ENCODE measurements around the gene LCNL1. TPM values are rescaled to one million over a fixed set of nuclear protein-coding genes. Genes with fewer than 3 reads are reported as not detected.

Gene LCNL1
- total and polyA plus RNA-seq, 4 experiments from 2014 or later = 0.14 to 0.17 TPM; not detected in 2

DNA sequence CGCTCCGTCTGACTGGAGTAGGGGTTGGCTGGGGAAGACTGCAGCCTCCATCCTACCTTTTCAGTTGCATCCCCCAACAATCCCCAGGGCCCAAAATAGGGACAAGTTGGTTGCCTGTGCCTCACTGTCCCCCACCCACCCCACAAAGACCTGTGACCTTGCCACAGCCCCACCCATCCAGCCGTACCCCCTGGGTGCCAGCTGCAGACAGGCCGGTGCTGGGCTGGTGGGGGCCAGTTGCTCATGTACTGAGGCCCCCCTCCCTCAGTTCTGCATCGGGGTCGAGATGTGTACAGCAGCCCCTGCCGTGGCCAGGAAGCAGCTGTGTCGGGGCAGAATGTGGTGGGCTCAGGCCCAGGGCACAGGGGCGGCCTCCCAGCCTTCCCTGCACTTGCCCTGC lies 374 bp downstream of the LCNL1 start:
- Histone ChIP-seq H3K36me3 (ENCODE audit: insufficient read depth, low read length) (no peaks in the 10 kb centered on the region), H3K4me1 (ENCODE audit: insufficient read depth, low read length) (no peaks in the 10 kb centered on the region), H3K4me3 (ENCODE audit: low read length in 2 of 2) (no peak overlapping the region), H3K27me3 (ENCODE audit: insufficient read depth, low read length) (peaks cover 5% of the 10 kb centered on the region), H3K27ac (ENCODE audit: low read depth, low read length) (no peak overlapping the region), H3K9me3 (ENCODE audit: control insufficient read depth in 1 of 2, low read length in 2 of 2) (no peaks in the 10 kb centered on the region)
- ChIA-PET POLR2A (ENCODE audit: partially characterized antibody) (interaction anchor here (6.3 kb wide), 1 partner anchor 11 kb away, joined by 57 read pairs; the partner anchor contains the start of genes CLIC3 and PAXX), CTCF (ENCODE audit: partially characterized antibody) (no interaction called here)
- no peak for DNase-seq
- Mint-ChIP-seq H3K36me3 (no peaks in the 10 kb centered on the region), H3K4me1 (peaks cover 3 to 8% (median 5%) of the 10 kb centered on the region in 4 donors), H3K4me3 (peak overlapping the region in 1 of 8 donors; percentile 20), H3K27me3 (peaks cover 6 to 13% of the 10 kb centered on the region in 2 donors), H3K27ac (no peak overlapping the region), H3K9me3 (no peaks in the 10 kb centered on the region)
- intact Hi-C loops (cut with micrococcal nuclease) = no loop called here

DNA sequence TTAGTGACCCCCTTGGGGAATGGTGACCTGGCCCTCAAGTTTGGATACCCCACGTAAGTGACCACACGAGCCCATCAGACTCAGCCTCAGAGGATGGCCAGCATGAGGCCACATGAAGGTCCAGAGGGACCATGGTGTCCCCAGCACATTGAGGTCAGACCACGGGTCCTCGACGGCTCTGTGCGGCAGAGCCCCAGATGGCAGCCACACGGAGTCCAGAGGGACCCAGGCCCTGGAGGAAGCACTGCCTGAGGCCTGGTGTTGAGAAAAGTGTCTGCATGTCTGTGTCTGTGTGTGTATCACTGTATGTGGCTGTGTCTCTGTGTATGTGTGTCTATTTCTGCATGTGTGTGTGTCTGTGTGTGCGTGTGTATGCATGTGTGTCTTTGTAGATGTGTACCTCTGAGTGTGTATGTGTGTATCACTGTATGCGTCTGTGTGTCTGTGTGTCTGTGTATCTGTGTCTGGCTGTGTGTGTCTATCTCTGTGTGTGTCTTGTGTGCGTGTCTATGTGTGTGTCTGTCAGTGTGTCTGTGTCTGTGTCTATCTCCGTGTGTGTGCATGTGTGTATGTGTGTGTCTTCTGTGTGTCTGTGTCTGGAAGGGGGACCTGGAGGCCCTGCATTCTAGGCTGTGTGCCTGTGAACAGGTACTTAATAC lies 992 bp downstream of the LCNL1 start:
- intact Hi-C loops (cut with micrococcal nuclease) = no loop called here
- Histone ChIP-seq H3K27me3 (ENCODE audit: insufficient read depth, low read length) (peaks cover 5% of the 10 kb centered on the region), H3K27ac (ENCODE audit: low read depth, low read length) (no peak overlapping the region), H3K4me1 (ENCODE audit: insufficient read depth, low read length) (no peaks in the 10 kb centered on the region), H3K9me3 (ENCODE audit: control insufficient read depth in 1 of 2, low read length in 2 of 2) (no peaks in the 10 kb centered on the region), H3K36me3 (ENCODE audit: insufficient read depth, low read length) (no peaks in the 10 kb centered on the region), H3K4me3 (ENCODE audit: low read length in 2 of 2) (no peak overlapping the region)
- no peak for DNase-seq
- Mint-ChIP-seq H3K4me3 (peak overlapping the region in 4 of 8 donors; percentile 8 to 47 (median 27)), H3K27me3 (peaks cover 6 to 13% of the 10 kb centered on the region in 2 donors), H3K9me3 (no peaks in the 10 kb centered on the region), H3K27ac (peak overlapping the region in 1 of 7 donors; percentile 14), H3K4me1 (peaks cover 3 to 8% (median 5%) of the 10 kb centered on the region in 4 donors), H3K36me3 (no peaks in the 10 kb centered on the region)
- CTCF ChIA-PET (ENCODE audit: partially characterized antibody) = no interaction called here
- POLR2A ChIA-PET (ENCODE audit: partially characterized antibody) = interaction anchor here (6.3 kb wide), 1 partner anchor 10 kb away, joined by 57 read pairs; the partner anchor contains the start of genes CLIC3 and PAXX

DNA sequence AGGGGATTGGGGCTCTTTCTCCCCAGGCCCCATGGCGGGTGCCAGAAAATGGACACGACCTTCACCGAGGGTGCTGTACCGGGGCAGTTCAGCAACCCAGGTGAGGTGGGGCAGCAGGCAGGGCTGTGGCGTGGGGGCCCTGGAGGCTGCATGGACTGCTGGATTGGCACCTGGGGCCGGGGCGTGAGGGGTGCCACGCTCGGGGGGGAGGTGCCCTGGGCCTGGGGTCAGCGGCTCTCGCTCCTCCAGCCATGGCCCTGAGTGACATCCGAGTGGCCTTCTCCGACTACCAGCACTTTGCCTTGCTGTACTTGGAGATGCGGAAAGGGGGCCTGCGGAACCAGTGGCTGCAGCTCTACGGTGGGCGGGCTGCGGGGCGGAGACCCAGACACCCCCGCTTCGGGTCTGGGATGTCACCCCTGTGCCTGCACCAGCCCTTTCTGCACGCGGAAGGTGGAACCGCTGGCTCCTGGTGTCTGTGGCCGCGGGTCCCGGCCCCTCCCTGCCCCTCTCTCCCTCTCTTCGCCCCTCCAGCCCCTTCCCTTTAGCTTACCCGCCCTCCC lies 1.8 kb downstream of the LCNL1 start:
- intact Hi-C loops (cut with micrococcal nuclease) = no loop called here
- H3K36me3 ChIP-seq (ENCODE audit: insufficient read depth, low read length) = no peaks in the 10 kb centered on the region
- Mint-ChIP-seq H3K4me1 (peaks cover 3 to 8% (median 5%) of the 10 kb centered on the region in 4 donors), H3K27ac (no peak overlapping the region), H3K9me3 (no peaks in the 10 kb centered on the region), H3K4me3 (no peak overlapping the region), H3K36me3 (no peaks in the 10 kb centered on the region), H3K27me3 (peaks cover 6 to 13% of the 10 kb centered on the region in 2 donors)
- no peaks in the 10 kb centered on the region for H3K9me3 ChIP-seq (ENCODE audit: control insufficient read depth in 1 of 2, low read length in 2 of 2)
- H3K27ac ChIP-seq (ENCODE audit: low read depth, low read length) = no peak overlapping the region
- ChIA-PET CTCF (ENCODE audit: partially characterized antibody) (interaction anchor here (0.8 to 1.0 kb wide), 2 partner anchors 12 to 16 kb away, joined by 3 to 4 read pairs; partner anchors contain the start of gene CLIC3), POLR2A (ENCODE audit: partially characterized antibody) (interaction anchor here (0.6 to 1.4 kb wide), 5 partner anchors 9 to 35 kb away, joined by 3 to 6 read pairs (median 3); partner anchors contain the start of gene CLIC3)
- DNase-seq = no peak
- H3K4me1 ChIP-seq (ENCODE audit: insufficient read depth, low read length) = no peaks in the 10 kb centered on the region
- H3K4me3 ChIP-seq (ENCODE audit: low read length in 2 of 2) = no peak overlapping the region
- peaks cover 5% of the 10 kb centered on the region for H3K27me3 ChIP-seq (ENCODE audit: insufficient read depth, low read length)

DNA sequence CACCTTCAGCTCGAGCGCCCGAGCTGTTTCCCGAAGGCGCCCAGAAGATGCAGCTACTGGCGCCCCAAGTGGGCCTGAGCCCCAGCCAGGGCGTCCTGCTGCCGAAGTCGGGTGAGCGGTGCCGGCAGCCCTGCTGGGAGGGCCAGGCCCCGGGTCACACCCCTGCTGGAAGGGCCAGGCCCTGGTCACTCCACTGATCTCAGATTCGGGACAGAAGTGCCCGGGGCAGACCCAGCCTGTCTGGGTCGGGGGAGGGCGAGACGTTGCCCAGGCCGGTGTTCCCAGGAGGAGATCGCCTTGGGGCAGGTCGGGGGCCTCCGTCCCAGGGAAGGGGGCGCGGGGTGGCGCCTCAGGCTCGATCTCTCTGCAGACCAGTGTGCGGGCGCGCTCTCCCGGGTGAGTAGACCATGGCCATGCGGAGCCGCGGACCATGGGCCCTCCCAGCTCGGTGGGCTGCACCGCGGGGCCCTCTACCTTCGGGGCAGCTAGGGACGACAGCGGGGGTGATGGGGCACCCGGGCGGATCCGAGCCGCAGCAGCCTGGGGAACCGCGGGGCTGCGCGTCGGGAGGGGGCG lies 2.3 kb downstream of the LCNL1 start:
- no peak overlapping the region for H3K4me3 ChIP-seq (ENCODE audit: low read length in 2 of 2)
- Mint-ChIP-seq H3K4me3 (no peak overlapping the region), H3K4me1 (peaks cover 3 to 8% (median 5%) of the 10 kb centered on the region in 4 donors), H3K27ac (no peak overlapping the region), H3K36me3 (no peaks in the 10 kb centered on the region), H3K9me3 (no peaks in the 10 kb centered on the region), H3K27me3 (peaks cover 6 to 14% of the 10 kb centered on the region in 2 donors)
- no peaks in the 10 kb centered on the region for H3K9me3 ChIP-seq (ENCODE audit: control insufficient read depth in 1 of 2, low read length in 2 of 2)
- ChIA-PET CTCF (ENCODE audit: partially characterized antibody) (interaction anchor here (0.8 to 1.0 kb wide), 2 partner anchors 11 to 16 kb away, joined by 3 to 4 read pairs; partner anchors contain the start of gene CLIC3), POLR2A (ENCODE audit: partially characterized antibody) (interaction anchor here (0.6 to 1.4 kb wide), 5 partner anchors 10 to 35 kb away, joined by 3 to 6 read pairs (median 3); partner anchors contain the start of gene CLIC3)
- H3K27ac ChIP-seq (ENCODE audit: low read depth, low read length) = no peak overlapping the region
- H3K27me3 ChIP-seq (ENCODE audit: insufficient read depth, low read length) = peaks cover 5% of the 10 kb centered on the region
- H3K4me1 ChIP-seq (ENCODE audit: insufficient read depth, low read length) = no peaks in the 10 kb centered on the region
- intact Hi-C loops (cut with micrococcal nuclease) = no loop called here
- no peaks in the 10 kb centered on the region for H3K36me3 ChIP-seq (ENCODE audit: insufficient read depth, low read length)
- DNase-seq = no peak

DNA sequence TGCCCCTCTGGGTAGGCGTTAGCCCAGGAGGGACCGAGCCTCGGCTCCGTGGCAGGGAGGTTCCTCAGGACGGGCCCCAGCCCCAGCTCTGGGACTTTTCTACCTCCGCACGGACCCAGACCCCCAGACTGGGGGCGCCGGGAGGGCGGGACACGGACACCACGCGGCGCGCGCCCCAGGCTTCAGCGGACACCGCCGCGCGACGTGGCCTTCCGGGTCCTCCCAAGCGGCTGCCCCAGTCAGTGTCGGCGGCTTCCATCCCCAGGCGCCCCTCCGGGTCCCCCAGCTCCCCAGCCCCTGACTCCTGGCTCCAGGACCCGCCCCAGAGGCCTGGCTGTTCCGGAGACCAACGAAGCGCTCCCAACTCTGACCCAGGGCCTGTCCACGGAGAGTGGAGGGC lies 3.1 kb downstream of the LCNL1 start:
- Histone ChIP-seq H3K4me3 (ENCODE audit: low read length in 2 of 2) (no peak overlapping the region), H3K4me1 (ENCODE audit: insufficient read depth, low read length) (peaks cover 2% of the 10 kb centered on the region), H3K36me3 (ENCODE audit: insufficient read depth, low read length) (no peaks in the 10 kb centered on the region), H3K9me3 (ENCODE audit: control insufficient read depth in 1 of 2, low read length in 2 of 2) (no peaks in the 10 kb centered on the region), H3K27ac (ENCODE audit: low read depth, low read length) (no peak overlapping the region), H3K27me3 (ENCODE audit: insufficient read depth, low read length) (peaks cover 5% of the 10 kb centered on the region)
- intact Hi-C loops (cut with micrococcal nuclease) = no loop called here
- no peak for DNase-seq
- POLR2A ChIA-PET (ENCODE audit: partially characterized antibody) = interaction anchor here (1.4 kb wide), 2 partner anchors 10 to 36 kb away, joined by 3 to 6 read pairs; partner anchors contain the start of gene CLIC3
- peaks cover 6 to 14% of the 10 kb centered on the region in 2 donors for H3K27me3 Mint-ChIP-seq
- no peaks in the 10 kb centered on the region for H3K9me3 Mint-ChIP-seq
- no peak overlapping the region for H3K27ac Mint-ChIP-seq
- H3K4me1 Mint-ChIP-seq = peaks cover 3 to 12% (median 7%) of the 10 kb centered on the region in 4 donors
- H3K4me3 Mint-ChIP-seq = no peak overlapping the region
- CTCF ChIA-PET (ENCODE audit: partially characterized antibody) = interaction anchor here (1.0 kb wide), 1 partner anchor 11 kb away, joined by 3 read pairs; no protein-coding TSS in a partner anchor
- H3K36me3 Mint-ChIP-seq = no peaks in the 10 kb centered on the region

DNA sequence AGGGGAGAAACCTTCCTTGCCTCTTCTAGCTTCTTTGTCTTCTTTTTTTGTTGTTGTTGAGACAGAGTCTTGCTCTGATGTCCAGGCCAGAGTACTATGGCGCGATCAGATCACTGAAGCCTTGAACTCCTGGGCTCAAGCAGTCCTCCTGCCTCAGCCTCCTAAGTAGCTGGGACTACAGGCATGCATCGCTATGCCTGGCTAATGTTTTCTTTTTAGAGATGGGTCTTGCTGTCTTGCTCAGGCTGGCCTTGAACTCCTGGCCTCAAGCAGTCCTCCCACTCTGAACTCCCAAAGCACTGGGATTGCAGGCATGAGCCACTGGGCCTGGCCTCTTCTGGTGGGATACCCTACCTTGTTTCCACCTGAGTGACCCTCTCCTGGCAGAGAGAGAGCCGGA lies 6.1 kb downstream of the LCNL1 start:
- Mint-ChIP-seq H3K4me3 (no peak overlapping the region), H3K9me3 (no peaks in the 10 kb centered on the region), H3K4me1 (peaks cover 5 to 32% (median 15%) of the 10 kb centered on the region in 4 donors), H3K36me3 (peaks cover 0 to 7% of the 10 kb centered on the region in 2 donors), H3K27me3 (peaks cover 3 to 12% of the 10 kb centered on the region in 2 donors), H3K27ac (peak overlapping the region in 1 of 7 donors; percentile 17)
- CTCF ChIA-PET (ENCODE audit: partially characterized antibody) = interaction anchor here (1.3 kb wide), 1 partner anchor 42 kb away, joined by 5 read pairs; the partner anchor contains the start of gene FUT7
- intact Hi-C loops (cut with micrococcal nuclease) = no loop called here
- no peak for DNase-seq
- POLR2A ChIA-PET (ENCODE audit: partially characterized antibody) = interaction anchor here (1.8 to 5.4 kb wide), 2 partner anchors 14 to 39 kb away, joined by 5 to 52 read pairs; partner anchors contain the start of genes ABCA2 and FUT7
- Histone ChIP-seq H3K9me3 (ENCODE audit: control insufficient read depth in 1 of 2, low read length in 2 of 2) (no peaks in the 10 kb centered on the region), H3K4me1 (ENCODE audit: insufficient read depth, low read length) (peaks cover 22% of the 10 kb centered on the region), H3K27me3 (ENCODE audit: insufficient read depth, low read length) (peaks cover under 1% of the 10 kb centered on the region), H3K27ac (ENCODE audit: low read depth, low read length) (no peak overlapping the region), H3K4me3 (ENCODE audit: low read length in 2 of 2) (no peak overlapping the region), H3K36me3 (ENCODE audit: insufficient read depth, low read length) (peaks cover 5% of the 10 kb centered on the region)

All from CD4-positive, alpha-beta memory T cell (primary cell).